ENCODE measurements around the gene SPG7.

The SPG7 gene

DNA sequence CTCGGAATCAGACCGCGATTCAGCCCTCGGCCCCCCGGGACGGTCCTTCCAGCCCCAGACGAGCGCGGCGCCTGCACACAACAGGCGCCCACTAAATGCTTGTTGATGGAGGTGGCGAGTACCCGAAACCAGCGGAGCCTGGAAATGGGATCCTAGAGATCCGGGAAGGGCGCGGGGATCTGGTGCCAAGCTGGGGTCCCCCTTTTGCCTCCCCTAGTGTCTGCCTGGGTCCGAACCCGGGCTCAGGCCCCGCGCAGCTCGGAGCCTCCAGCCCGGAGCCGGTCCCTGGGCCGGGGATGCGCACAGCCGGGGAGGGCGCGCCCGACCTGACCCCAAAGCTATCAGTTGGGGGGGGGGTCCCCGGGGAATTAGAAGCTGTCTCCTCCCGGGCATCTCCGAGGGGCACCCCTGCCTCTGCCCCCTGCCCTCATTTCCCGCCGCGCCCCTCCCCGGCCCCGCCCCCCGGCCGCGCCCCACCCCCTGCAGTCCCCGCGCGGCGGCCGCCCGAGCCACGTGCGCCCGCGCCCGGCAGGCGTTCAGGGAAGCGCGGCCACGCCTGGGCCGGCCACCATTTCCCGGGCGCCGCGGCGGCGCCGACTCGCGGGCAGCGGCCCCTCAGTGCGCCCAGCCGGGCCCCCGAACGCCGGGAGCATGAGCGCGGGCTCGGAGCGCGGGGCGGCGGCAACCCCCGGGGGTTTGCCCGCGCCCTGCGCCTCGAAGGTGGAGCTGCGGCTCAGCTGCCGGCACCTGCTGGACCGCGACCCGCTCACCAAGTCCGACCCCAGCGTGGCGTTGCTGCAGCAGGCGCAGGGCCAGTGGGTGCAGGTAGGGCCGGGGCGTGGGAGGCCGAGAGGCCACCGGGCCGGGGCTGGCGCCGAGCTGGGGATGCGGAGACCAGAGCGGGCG lies 67.3 kb downstream of the SPG7 start, which contains the start of gene CPNE7:
CPNE7 (plus strand) TSS at position 512 of the 906 bp plus-strand sequence; CDS start at position 652, 140 bp downstream.
- H3K4me3 ChIP-seq (ENCODE audit: low read depth, low read length, poor library complexity, severe bottlenecking) = peak within 1 kb of the TSS; percentile 35
- H3K4me2 ChIP-seq (ENCODE audit: low read length) = peak within 1 kb of the TSS; percentile 28
- no peaks in the 10 kb centered on the region for H3K79me2 ChIP-seq (ENCODE audit: insufficient read depth, low read length)
- H3K9me3 ChIP-seq (ENCODE audit: low read length) = no peaks in the 10 kb centered on the region
- TF ChIP-seq EZH2 (IDR thresholded peaks at IDR 0.05; ENCODE audit: borderline replicate concordance, low read length) (no peak), CTCF (IDR thresholded peaks at IDR 0.05; ENCODE audit: low read length) (no peak)
- H3K9ac ChIP-seq (ENCODE audit: low read length) = no peak within 1 kb of the TSS
- H3K9me2 ChIP-seq (ENCODE audit: low read depth, low read length) = no peaks in the 10 kb centered on the region
- H3F3A ChIP-seq (ENCODE audit: insufficient read depth, low read length) = no peaks in the 10 kb centered on the region
- H3K27ac ChIP-seq (ENCODE audit: low read depth, low read length, poor library complexity, severe bottlenecking) = no peak within 1 kb of the TSS
- H2AFZ ChIP-seq (ENCODE audit: low read length) = no peak within 1 kb of the TSS
- H3K4me1 ChIP-seq (ENCODE audit: insufficient read depth, low read length, severe bottlenecking) = peaks cover 7% of the 10 kb centered on the region
- no peaks in the 10 kb centered on the region for H4K20me1 ChIP-seq (ENCODE audit: insufficient read depth, low read length)
- H3K27me3 ChIP-seq (ENCODE audit: insufficient read depth, low read length) = peaks cover 21% of the 10 kb centered on the region
- no peaks in the 10 kb centered on the region for H3K36me3 ChIP-seq (ENCODE audit: insufficient read depth, low read length)

- Histone ChIP-seq H3K9me3 (ENCODE audit: low read length) (no peaks in the 10 kb centered on the region), H3K27ac (ENCODE audit: low read depth, low read length, poor library complexity, severe bottlenecking) (no peak overlapping the region), H3K79me2 (ENCODE audit: insufficient read depth, low read length) (no peaks in the 10 kb centered on the region), H3K27me3 (ENCODE audit: insufficient read depth, low read length) (peaks cover 19% of the 10 kb centered on the region), H3K4me2 (ENCODE audit: low read length) (no peak overlapping the region), H3F3A (ENCODE audit: insufficient read depth, low read length) (no peaks in the 10 kb centered on the region), H4K20me1 (ENCODE audit: insufficient read depth, low read length) (no peaks in the 10 kb centered on the region), H3K9ac (ENCODE audit: low read length) (no peak overlapping the region), H3K4me3 (ENCODE audit: low read depth, low read length, poor library complexity, severe bottlenecking) (no peak overlapping the region), H3K9me2 (ENCODE audit: low read depth, low read length) (no peaks in the 10 kb centered on the region), H3K36me3 (ENCODE audit: insufficient read depth, low read length) (no peaks in the 10 kb centered on the region), H3K4me1 (ENCODE audit: insufficient read depth, low read length, severe bottlenecking) (peaks cover 7% of the 10 kb centered on the region), H2AFZ (ENCODE audit: low read length) (no peak overlapping the region)
- no peak for TF ChIP-seq EZH2 (IDR thresholded peaks at IDR 0.05; ENCODE audit: borderline replicate concordance, low read length)
- no peak for TF ChIP-seq CTCF (IDR thresholded peaks at IDR 0.05; ENCODE audit: low read length)
These were observed 68.2 kb downstream of the SPG7 start for GRCh38 chr16:89576153-89577054.

- Histone ChIP-seq H3K9me3 (ENCODE audit: low read length) (no peaks in the 10 kb centered on the region), H3K27me3 (ENCODE audit: insufficient read depth, low read length) (peaks cover 17% of the 10 kb centered on the region), H3K79me2 (ENCODE audit: insufficient read depth, low read length) (no peaks in the 10 kb centered on the region), H3F3A (ENCODE audit: insufficient read depth, low read length) (no peaks in the 10 kb centered on the region), H3K4me1 (ENCODE audit: insufficient read depth, low read length, severe bottlenecking) (peaks cover 7% of the 10 kb centered on the region), H4K20me1 (ENCODE audit: insufficient read depth, low read length) (no peaks in the 10 kb centered on the region), H2AFZ (ENCODE audit: low read length) (no peak overlapping the region), H3K4me2 (ENCODE audit: low read length) (no peak overlapping the region), H3K4me3 (ENCODE audit: low read depth, low read length, poor library complexity, severe bottlenecking) (no peak overlapping the region), H3K9me2 (ENCODE audit: low read depth, low read length) (no peaks in the 10 kb centered on the region), H3K9ac (ENCODE audit: low read length) (no peak overlapping the region), H3K36me3 (ENCODE audit: insufficient read depth, low read length) (no peaks in the 10 kb centered on the region), H3K27ac (ENCODE audit: low read depth, low read length, poor library complexity, severe bottlenecking) (no peak overlapping the region)
- TF ChIP-seq CTCF (IDR thresholded peaks at IDR 0.05; ENCODE audit: low read length) = no peak
- no peak for TF ChIP-seq EZH2 (IDR thresholded peaks at IDR 0.05; ENCODE audit: borderline replicate concordance, low read length)
These were observed 69.0 kb downstream of the SPG7 start for GRCh38 chr16:89577055-89577759.
